Tongue (tissue), 2 donors: ENCODE results near the gene CYP2J2. TPM values are rescaled to one million over a fixed set of nuclear protein-coding genes. Genes with fewer than 3 reads are reported as not detected.
"Not testable (repeated sequence)": the region's sequence is repeated elsewhere in the genome, so short reads cannot be mapped to it uniquely, and the experiment has no call there.

ENCODE experiments used
- DNase-seq: peaks from one replicate; pipeline ENCODE4 v3.0.0-alpha.2; 2015
- total RNA-seq: library from RNA; depleted of rRNA; stranded (reverse); fragments of >200 nt; gene quantifications from one replicate; pipeline ENCODE4 v1.2.3, GENCODE V29; 2014

The CYP2J2 gene
- total RNA-seq, 1 donor from 2014 or later = 24.1 TPM

DNA sequence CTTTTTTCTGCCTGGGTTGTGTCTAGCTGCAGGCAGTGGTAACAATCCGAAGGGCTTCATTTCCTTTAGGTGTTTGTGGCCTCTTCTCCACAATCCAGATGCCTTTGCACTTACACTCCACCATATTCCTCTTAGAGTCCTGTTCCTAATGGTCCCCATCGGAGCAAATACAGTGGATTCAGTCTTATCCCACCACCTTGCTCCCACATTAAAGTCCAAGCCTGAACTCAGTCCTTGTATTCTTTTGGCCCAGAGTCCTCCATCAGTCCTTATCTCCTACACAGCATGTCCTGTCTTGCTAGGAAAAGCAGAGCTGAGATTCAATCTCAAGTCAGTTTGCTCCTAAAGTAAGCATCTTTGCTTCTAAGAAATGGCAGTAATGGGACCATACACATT is 8.8 kb downstream of the CYP2J2 start:
- no peak for DNase-seq

DNA sequence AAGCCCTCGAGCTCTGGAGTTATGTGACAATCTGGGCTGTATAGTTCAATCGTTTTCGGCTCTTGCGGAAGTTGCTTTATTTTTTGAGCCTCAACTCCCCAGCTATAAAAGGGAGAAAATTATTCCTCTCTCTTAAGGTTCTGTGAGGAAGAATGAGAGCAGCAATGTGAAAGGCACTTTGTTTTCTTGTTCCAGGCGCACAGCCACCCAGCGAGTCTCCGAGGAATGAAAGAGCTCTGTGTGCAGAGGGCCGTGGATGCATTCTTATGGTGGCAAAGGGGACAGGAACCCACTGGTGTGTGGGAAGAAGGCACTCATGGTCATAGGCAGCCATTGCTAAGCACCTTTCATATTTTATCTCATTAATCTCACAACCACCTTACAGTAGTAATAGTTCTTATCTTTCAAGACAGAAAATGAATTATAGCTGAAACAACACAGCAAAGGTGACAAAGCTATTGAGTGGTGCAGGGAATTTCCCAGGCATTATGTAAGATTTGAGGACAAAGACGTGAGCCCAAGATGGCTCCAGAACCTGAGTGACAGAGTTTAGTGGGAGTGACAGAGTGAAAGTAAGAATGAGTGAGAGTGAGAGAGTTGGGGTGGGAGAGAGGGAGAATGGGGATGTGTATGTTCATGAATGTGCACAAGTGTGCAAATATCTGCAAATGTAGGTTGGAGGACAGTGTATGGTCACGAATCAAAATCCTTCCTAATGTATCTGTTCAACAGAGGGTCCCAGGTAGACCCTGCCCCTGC is 9.4 kb downstream of the CYP2J2 start:
- DNase-seq = no peak

DNA sequence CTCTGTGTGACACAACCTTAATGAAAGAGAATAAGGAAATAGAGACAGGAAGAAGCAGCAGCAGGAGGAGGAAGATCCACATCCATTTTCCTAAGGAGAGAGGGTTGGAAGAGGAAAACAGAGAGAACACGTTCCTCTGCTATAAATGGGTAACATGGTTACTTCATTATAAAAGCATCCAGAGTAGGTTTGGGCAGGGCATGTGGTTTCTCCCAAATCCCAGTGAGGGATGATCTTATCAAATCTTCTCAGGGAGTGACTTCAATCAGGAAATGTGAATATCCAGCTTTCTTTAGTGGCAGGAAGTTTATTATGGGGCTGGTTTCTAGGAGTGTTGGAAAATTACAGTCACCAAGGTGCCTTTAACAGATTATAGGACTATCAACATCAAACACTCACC is 11.1 kb downstream of the CYP2J2 start:
- no peak for DNase-seq

DNA sequence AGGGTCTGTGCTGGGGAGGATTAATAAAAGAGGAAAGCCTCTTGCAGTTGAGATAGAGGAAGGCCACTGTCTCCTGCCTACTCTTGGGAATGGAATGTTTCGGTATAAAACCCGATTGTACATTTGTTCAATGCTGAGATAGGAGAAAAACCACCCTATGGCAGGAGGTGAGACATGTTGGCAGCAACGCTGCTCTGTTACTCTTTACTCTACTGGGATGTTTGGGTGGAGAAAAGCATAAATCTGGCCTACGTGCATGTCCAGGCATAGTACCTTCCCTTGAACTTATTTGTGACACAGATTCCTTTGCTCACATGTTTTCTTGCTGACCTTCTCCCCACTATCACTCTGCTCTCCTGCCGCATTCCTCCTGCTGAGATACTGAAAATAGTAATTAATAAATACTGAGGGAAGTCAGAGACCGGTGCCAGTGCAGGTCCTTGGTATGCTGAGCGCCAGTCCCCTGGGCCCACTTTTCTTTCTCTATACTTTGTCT is 11.7 kb downstream of the CYP2J2 start:
- DNase-seq = not testable (repeated sequence)

GRCh38 chr1:59908682-59909081 is 17.9 kb downstream of the CYP2J2 start:
- DNase-seq = no peak

GRCh38 chr1:59908084-59908483 is 18.5 kb downstream of the CYP2J2 start:
- DNase-seq = no peak

GRCh38 chr1:59906931-59907330 is 19.6 kb downstream of the CYP2J2 start:
- DNase-seq = no peak

DNA sequence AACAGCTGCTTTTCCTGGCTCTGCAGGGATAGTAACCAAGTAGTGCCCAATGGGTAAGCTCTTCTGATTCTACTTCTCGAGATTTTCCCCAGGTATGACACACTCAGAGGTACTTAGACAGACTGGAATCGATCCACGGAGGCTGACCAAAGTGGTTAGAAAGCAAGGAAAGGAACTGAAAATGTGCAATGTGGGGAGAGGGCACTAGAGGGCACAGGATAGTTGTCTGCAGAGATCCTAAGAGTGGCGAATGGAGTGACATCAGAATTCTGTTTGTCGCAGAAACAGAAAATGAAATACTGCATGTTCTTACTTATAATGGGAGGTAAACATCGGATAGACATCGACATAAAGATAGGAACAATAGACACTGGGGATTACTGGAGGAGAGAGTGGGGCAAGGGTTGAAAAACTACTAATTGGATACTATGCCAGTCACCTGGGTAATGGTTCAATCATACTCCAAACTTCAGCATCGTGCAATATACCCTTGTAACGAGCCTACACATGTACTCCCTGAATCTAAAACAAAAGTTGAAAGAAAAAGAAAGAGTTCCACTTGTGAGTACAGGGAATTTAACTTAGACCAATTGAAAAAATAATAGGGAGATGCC is 23.3 kb downstream of the CYP2J2 start:
- DNase-seq = peak; percentile 23

DNA sequence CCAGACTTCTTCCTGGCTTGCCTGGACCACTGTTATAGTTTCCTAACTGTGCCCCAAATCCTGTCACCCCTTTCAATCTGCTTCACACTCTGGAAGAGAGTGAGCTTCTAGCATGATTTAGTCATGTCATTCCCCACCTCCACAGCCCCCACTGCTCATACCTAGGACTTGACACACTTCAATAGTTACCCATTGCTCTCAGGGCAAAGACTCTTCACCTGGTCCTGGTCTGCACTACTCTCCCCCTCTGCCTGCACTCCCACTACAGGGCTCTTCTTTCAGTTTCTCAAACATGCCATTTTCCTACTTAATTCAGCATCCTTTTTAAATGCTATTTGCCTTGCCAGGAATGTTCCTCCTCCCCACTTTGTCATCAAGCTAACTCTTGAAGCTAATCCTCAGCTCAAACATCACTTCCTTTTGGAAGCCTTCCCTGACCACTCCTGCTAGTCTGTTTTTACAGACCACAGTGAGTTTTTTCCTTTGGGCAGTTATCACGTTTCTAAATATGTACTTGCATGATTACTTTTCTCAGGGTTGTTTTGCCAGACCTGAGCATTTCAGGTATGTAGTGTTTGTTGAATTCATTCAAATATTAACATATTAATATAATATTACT is 24.7 kb downstream of the CYP2J2 start:
- DNase-seq = peak; percentile 19

GRCh38 chr1:59900640-59901039 is 25.9 kb downstream of the CYP2J2 start:
- no peak for DNase-seq

DNA sequence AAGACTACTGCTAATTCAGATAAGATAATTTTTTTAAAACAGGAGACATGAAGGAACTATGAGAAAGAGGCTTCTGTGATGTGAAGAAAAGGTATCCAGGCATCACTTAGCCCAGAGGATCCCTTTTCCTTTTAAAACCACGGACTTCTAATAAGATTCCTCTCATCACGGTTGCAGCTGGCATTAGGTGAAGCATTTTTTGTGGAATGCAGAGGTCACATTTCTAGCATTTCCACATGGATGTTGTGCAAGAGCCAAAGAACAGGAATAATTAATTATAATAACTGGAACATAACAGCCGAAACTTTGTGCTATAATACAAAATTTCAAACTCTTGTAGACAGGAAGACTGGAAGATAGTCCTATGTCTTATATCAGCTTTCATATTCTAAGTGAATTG is 27.6 kb downstream of the CYP2J2 start:
- DNase-seq = no peak

GRCh38 chr1:59897165-59897564 is 29.4 kb downstream of the CYP2J2 start:
- no peak for DNase-seq

- DNase-seq = peak; percentile 32
Measured at GRCh38 chr1:59892841-59893811, 33.4 kb downstream of the CYP2J2 start.

DNA sequence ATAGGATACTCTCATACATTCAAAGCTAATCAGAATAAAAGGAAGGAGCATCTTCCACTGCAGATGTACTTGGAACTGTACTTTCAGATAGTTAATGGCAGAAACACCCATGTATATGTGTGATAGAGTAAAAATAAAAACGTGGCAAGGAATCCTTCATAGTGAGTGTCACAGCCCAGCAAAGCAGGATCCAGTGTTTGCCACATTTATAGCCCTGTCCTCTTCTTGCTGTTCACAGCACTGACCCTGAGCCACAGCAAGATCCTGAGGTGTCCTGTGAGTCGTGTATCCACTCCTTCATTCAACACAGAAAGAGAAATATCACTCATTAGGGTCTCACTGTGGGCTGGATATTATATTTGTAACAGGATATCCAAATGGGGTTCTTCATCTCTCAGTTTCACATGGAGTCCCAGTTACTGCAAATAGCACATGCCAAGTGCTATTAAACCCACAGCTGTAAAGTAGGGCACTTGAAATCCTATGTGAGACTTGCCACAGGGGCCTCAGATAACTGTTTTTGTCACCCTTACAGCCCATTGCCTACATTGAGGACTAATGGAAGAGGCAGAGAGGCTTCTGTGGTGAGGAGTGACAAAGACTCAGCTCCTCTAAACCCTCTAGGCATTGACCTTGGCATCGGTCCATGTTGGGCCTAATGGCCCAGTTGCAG is 41.3 kb downstream of the CYP2J2 start:
- peak; percentile 58 for DNase-seq

DNA sequence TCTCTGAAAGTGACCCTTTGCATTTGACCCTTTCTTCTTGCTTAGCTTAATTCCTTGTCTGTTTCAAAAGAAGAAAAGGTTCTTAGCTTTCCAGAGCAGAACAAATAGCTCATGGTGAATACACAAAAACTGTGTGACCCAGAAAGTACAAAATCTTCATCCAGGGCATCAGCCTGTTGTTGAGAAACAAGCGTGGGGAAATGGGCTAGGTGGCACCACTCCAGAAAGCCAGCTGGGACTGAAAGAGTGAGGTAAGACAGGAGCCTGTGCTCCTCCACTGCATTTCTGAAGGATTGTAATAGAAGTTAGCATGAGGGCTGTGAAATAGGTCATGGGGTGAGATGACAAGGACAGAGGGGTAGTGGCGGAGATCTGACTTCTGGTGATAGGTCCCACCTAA is 45.8 kb downstream of the CYP2J2 start:
- no peak for DNase-seq

DNA sequence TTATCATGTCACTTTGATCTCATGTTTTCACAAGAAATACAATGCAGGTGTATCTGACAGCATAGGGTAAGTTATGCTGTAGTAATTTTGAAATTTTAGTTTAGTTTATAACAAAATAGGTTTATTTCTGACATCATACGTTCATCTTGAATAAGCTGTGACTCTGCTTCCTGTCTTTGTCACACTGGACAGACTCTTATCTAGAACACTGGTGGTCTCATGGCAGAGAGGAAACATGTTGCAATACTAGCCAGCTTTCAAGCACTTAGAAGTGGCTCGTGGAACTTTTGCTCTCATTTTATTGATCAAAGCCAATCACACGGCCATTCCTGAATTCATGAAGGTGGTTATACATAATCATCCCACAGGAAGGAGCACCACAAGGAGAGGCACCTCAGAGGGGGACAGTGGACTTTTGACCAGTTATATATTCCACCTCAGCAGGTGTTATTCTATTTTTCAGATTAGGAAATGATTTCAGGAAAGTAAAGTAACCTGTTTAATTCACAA is 46.5 kb downstream of the CYP2J2 start:
- no peak for DNase-seq

DNA sequence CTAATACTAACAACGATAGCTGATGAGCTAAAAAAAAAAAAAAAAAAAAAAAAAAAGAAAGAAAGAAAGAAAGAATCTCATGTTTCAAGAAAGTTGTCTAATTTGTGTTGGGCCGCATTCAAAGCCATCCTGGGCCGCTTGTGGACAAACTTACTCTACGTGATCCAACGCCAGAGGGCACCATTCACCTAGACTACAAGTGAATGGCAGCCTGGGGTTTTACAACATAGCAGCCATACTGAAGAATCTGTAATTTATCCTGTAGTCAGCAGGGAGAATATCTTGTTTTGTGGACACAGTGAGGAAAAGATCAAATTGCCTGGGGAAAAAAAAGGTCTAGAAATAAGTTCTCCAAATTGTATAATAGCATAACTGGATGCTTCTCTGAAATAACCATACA is 47.0 kb downstream of the CYP2J2 start:
- peak; percentile 87 for DNase-seq

DNA sequence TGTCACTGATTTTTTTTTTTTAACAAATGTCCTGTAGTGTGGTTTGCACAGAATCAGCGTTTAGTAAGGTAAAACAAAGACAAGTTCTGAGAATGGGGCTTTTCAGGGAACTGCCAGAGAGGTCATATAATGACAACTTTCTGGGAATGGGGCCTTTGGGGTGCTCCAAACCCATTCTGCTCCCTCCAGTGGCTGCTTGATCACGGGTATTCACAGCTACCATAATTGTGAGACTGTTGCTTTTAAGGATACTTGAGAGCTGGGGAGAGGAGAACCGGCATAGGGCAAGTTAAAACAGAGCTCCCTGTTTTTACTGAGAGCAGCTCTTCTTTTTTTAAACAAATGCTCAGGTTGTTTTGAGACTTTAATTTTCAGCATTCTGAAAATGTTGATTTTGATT is 48.2 kb downstream of the CYP2J2 start:
- no peak for DNase-seq

DNA sequence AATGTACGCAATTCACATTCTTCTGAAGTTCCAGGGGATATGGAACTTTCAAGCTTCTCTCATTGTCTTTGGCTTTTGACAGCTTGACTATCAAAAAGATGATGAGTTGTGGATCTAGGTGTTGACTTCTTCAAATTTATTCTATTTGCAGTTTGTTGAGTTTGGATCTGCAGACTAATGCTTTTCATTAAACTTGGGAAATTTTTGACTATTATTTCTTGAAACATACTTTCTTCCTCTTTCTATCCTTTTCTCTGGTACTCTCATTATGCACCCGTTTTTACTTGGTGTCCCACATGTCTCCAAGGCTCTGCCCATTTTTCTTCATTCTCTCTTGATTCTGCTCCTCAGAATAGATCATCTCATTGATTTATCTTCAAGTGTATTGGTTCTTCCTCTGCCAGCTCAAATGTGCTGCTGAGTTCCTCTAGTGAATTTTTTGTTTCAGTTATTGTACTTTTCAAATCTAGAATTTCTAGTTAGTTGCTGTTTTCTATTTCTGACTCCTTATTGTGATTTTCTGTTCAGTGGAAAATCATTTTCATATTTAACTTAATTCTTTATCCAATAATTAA is 49.4 kb downstream of the CYP2J2 start:
- no peak for DNase-seq

- DNase-seq = no peak
Measured at GRCh38 chr1:59871746-59872145, 54.8 kb downstream of the CYP2J2 start.

GRCh38 chr1:59866462-59866861 is 60.1 kb downstream of the CYP2J2 start:
- no peak for DNase-seq
